Coronary artery (tissue), 2 donors: ENCODE data around the gene EPYC.

Source experiments
- DNase-seq: peaks from one replicate; pipeline ENCODE4 v3.0.0-alpha.2; 2017; ENCODE audit warnings: low spot score
- H3K27ac ChIP-seq, 2 donors: fragments of 200-600 bp; sonication (generic); one replicate each; pipeline ENCODE4 v1.5.1; 2016 to 2019
- H3K4me3 ChIP-seq: fragments of 200-600 bp; sonication (generic); 2 replicates; pipeline ENCODE4 v1.5.1; 2016; ENCODE audit warnings: mild to moderate bottlenecking, moderate library complexity
- CTCF ChIP-seq: fragments of 200-600 bp; sonication (generic); IDR thresholded peaks from one replicate; pipeline ENCODE4 v1.5.1; 2019; ENCODE audit warnings: antibody characterized with exemption

Gene EPYC

GRCh38 chr12:90970471-90970870, 34.3 kb downstream of the EPYC start:
- no peak overlapping the region for H3K4me3 ChIP-seq
- no peak for DNase-seq
- no peak overlapping the region for H3K27ac ChIP-seq
- no peak for TF ChIP-seq CTCF

- TF ChIP-seq CTCF, result no peak
- no peak overlapping the region for H3K27ac ChIP-seq
Observed at GRCh38 chr12:90969851-90970250, 34.9 kb downstream of the EPYC start.

GRCh38 chr12:90969346-90969745, 35.4 kb downstream of the EPYC start:
- H3K27ac ChIP-seq, result no peak overlapping the region
- DNase-seq, result no peak
- TF ChIP-seq CTCF, result no peak
- no peak overlapping the region for H3K4me3 ChIP-seq

More at GRCh38 chr12:90969851-90970250, 34.9 kb downstream of the EPYC start:
- no peak overlapping the region for H3K4me3 ChIP-seq
- no peak for DNase-seq

GRCh38 chr12:90965204-90965603, 39.6 kb downstream of the EPYC start:
- no peak for TF ChIP-seq CTCF

GRCh38 chr12:90964616-90965015, 40.2 kb downstream of the EPYC start:
- H3K27ac ChIP-seq, result no peak overlapping the region
- no peak for DNase-seq
- TF ChIP-seq CTCF, result no peak
- H3K4me3 ChIP-seq, result no peak overlapping the region

More at GRCh38 chr12:90965204-90965603, 39.6 kb downstream of the EPYC start:
- no peak for DNase-seq
- H3K4me3 ChIP-seq, result no peak overlapping the region
- no peak overlapping the region for H3K27ac ChIP-seq

- Histone ChIP-seq H3K4me3 (no peak overlapping the region), H3K27ac (no peak overlapping the region)
- no peak for DNase-seq
- no peak for TF ChIP-seq CTCF
Observed at GRCh38 chr12:90963946-90964345, 40.8 kb downstream of the EPYC start.

- no peak overlapping the region for H3K27ac ChIP-seq
Observed at GRCh38 chr12:90961154-90961553, 43.6 kb downstream of the EPYC start.

More at GRCh38 chr12:90961154-90961553, 43.6 kb downstream of the EPYC start:
- DNase-seq, result no peak
- no peak for TF ChIP-seq CTCF
- H3K4me3 ChIP-seq, result no peak overlapping the region
